ENCODE results near the gene PREX1. TPM values are rescaled to one million over a fixed set of nuclear protein-coding genes. Genes with fewer than 3 reads are reported as not detected.

The PREX1 gene
- total and polyA plus RNA-seq, 12 donors, result 10.1 to 85.1 (median 42.9) TPM

GRCh38 chr20:48696671-48697070 lies 131.1 kb downstream of the PREX1 start:
- Histone ChIP-seq H3K4me3 (no peak overlapping the region), H3K9me3 (replicated peaks in 1 of 3) (no peaks in the 10 kb centered on the region), H3K36me3 (replicated peaks in 1 of 2) (peaks cover 0 to 11% of the 10 kb centered on the region in 2 donors), H3K4me1 (replicated peaks in 1 of 2) (peaks cover 0 to 14% of the 10 kb centered on the region in 2 donors), H3K27me3 (no peaks in the 10 kb centered on the region), H3K27ac (no peak overlapping the region)
- DNase-seq, result no peak
- no peak for TF ChIP-seq CTCF (IDR thresholded peaks at IDR 0.05)
- no peak for TF ChIP-seq POLR2A (IDR thresholded peaks at IDR 0.05)
- 88 to 90% (median 89%) methylated on average over 4 of the region's 4 CpGs for WGBS, 4 donors
- intact Hi-C loops (cut with DNase I), result no loop called here

- Histone ChIP-seq H3K4me3 (no peak overlapping the region), H3K36me3 (replicated peaks in 1 of 2) (peaks cover 0 to 14% of the 10 kb centered on the region in 2 donors), H3K4me1 (replicated peaks in 1 of 2) (peaks cover 0 to 14% of the 10 kb centered on the region in 2 donors), H3K27me3 (no peaks in the 10 kb centered on the region), H3K27ac (no peak overlapping the region), H3K9me3 (replicated peaks in 1 of 3) (no peaks in the 10 kb centered on the region)
- DNase-seq, result no peak
- no peak for TF ChIP-seq CTCF (IDR thresholded peaks at IDR 0.05)
- intact Hi-C loops (cut with DNase I), result no loop called here
These were observed 132.1 kb downstream of the PREX1 start for GRCh38 chr20:48695738-48696137.

GRCh38 chr20:48695255-48695654 lies 132.5 kb downstream of the PREX1 start:
- H3K27me3 ChIP-seq, result no peaks in the 10 kb centered on the region
- no peaks in the 10 kb centered on the region for H3K9me3 ChIP-seq (replicated peaks in 1 of 3)
- intact Hi-C loops (cut with DNase I), result no loop called here
- TF ChIP-seq CTCF (IDR thresholded peaks at IDR 0.05) (no peak), POLR2A (IDR thresholded peaks at IDR 0.05) (no peak)
- WGBS, 4 donors, result 79 to 84% (median 79%) methylated on average over 2 of the region's 2 CpGs
- peaks cover 0 to 14% of the 10 kb centered on the region in 2 donors for H3K4me1 ChIP-seq (replicated peaks in 1 of 2)
- H3K27ac ChIP-seq, result no peak overlapping the region
- H3K4me3 ChIP-seq, result no peak overlapping the region
- H3K36me3 ChIP-seq (replicated peaks in 1 of 2), result peaks cover 0 to 14% of the 10 kb centered on the region in 2 donors
- no peak for DNase-seq

GRCh38 chr20:48694381-48694865 lies 133.4 kb downstream of the PREX1 start:
- TF ChIP-seq CTCF (IDR thresholded peaks at IDR 0.05), result no peak
- TF ChIP-seq POLR2A (IDR thresholded peaks at IDR 0.05), result no peak
- no peak for DNase-seq
- intact Hi-C loops (cut with DNase I), result no loop called here

More at GRCh38 chr20:48694381-48694865, 133.4 kb downstream of the PREX1 start:
- Histone ChIP-seq H3K27me3 (no peaks in the 10 kb centered on the region), H3K4me3 (no peak overlapping the region), H3K36me3 (replicated peaks in 1 of 2) (peaks cover 0 to 8% of the 10 kb centered on the region in 2 donors), H3K4me1 (replicated peaks in 1 of 2) (peaks cover 0 to 14% of the 10 kb centered on the region in 2 donors), H3K9me3 (replicated peaks in 1 of 3) (no peaks in the 10 kb centered on the region), H3K27ac (no peak overlapping the region)
- WGBS, 4 donors, result 81 to 89% (median 85%) methylated on average over 7 of the region's 7 CpGs

Measured in adrenal gland (tissue), 12 donors.